Testis (tissue), 2 donors: ENCODE results near the gene MYNN.

Source experiments
- POLR2A ChIP-seq: fragments of 450-650 bp; IDR thresholded peaks from one replicate; pipeline ENCODE4 v1.6.1; 2017; ENCODE audit warnings: antibody characterized with exemption, mild to moderate bottlenecking, moderate library complexity
- TF ChIP-seq, protein P1 (sequence below), 3 experiments: fragments of 450-650 bp in 2 of 3; fragments of 200-600 bp in 1 of 3; sonication (generic) in 1 of 3; IDR thresholded peaks; one replicate each; pipeline ENCODE4 v1.5.1; 2016 to 2019; ENCODE audit warnings: antibody characterized with exemption in 3 of 3, mild to moderate bottlenecking in 2 of 3, moderate library complexity in 1 of 3

DNA sequence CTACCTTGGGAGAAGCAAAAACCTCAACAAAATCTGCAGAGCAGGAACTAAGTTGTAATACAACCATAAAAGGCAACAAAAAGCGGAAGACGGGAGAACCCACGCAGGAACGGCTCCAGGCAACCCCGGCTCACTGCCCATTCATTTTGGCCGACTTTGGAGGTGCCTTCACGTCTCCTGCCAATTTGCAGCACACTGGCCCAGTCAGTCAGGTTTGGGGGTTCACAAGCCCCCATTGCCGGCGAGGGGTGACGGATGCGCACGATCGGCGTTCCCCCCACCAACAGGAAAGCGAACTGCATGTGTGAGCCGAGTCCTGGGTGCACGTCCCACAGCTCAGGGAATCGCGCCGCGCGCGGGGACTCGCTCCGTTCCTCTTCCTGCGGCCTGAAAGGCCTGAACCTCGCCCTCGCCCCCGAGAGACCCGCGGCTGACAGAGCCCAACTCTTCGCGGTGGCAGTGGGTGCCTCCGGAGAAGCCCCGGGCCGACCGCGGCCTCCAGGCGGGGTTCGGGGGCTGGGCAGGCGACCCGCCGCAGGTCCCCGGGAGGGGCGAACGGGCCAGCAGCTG, 8.8 kb upstream of the MYNN start:
- TF ChIP-seq, protein P1, sequence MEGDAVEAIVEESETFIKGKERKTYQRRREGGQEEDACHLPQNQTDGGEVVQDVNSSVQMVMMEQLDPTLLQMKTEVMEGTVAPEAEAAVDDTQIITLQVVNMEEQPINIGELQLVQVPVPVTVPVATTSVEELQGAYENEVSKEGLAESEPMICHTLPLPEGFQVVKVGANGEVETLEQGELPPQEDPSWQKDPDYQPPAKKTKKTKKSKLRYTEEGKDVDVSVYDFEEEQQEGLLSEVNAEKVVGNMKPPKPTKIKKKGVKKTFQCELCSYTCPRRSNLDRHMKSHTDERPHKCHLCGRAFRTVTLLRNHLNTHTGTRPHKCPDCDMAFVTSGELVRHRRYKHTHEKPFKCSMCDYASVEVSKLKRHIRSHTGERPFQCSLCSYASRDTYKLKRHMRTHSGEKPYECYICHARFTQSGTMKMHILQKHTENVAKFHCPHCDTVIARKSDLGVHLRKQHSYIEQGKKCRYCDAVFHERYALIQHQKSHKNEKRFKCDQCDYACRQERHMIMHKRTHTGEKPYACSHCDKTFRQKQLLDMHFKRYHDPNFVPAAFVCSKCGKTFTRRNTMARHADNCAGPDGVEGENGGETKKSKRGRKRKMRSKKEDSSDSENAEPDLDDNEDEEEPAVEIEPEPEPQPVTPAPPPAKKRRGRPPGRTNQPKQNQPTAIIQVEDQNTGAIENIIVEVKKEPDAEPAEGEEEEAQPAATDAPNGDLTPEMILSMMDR (IDR thresholded peaks at IDR 0.05) = no peak
- no peak for TF ChIP-seq POLR2A
